Measurements from ENCODE around the gene NMNAT1.
"Not testable (repeated sequence)": the region's sequence is repeated elsewhere in the genome, so short reads cannot be mapped to it uniquely, and the experiment has no call there.

Gene NMNAT1

DNA sequence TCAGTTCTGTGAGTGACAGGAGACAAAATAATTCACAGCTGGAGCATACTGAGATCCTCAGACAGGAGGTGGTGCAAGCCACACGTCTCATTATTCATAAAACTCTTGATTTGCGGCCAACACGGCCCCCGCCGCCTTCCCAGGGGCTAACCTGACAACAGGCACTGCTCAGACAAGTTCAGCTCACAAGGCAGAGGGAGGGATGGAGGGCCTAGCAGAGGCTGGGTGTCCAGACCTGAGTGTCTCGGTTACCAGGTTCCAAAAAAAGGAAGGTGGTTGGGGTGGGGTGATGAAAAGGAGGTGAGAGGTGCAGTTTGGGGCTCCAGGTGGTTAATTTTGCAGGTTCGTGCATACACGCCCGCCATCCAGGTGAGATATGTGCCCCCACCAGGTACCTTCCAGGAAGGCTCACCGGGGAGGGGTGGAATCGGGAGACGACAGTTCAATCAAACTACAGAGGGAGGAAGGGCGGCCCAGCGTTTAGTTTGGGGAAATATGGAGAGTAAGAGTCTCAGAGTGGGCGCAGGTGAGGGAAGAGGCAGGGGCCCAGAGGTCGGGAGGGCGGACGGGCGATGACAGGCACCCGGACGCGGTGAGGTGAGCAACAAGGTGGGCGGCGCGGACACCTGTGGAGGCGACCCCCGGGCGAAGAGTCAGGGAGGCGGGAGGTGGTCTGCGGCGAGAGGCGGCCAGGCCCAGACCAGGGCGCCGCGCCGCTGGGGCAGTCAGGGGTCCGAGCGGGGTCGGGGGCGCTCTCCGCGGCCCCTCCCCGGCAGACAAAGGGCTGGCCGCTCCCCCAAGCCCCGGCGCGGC is 33.8 kb upstream of the NMNAT1 start:
- no peaks in the 10 kb centered on the region for H3K9me3 Mint-ChIP-seq
- H3K4me3 Mint-ChIP-seq = peak overlapping the region; percentile 92 to 98
- peaks cover 9% of the 10 kb centered on the region for H3K36me3 Mint-ChIP-seq (ENCODE audit: insufficient read depth)
- peaks cover 32 to 36% of the 10 kb centered on the region in 2 donors for H3K4me1 Mint-ChIP-seq (ENCODE audit: low read depth in 2 of 2)
- DNase-seq (peak in 2 of 3 experiments; percentile 11 to 21), ATAC-seq (replicated peaks) (no peak)
- no peaks in the 10 kb centered on the region for H3K27me3 Mint-ChIP-seq
- peak overlapping the region; percentile 86 to 91 for H3K27ac Mint-ChIP-seq

DNA sequence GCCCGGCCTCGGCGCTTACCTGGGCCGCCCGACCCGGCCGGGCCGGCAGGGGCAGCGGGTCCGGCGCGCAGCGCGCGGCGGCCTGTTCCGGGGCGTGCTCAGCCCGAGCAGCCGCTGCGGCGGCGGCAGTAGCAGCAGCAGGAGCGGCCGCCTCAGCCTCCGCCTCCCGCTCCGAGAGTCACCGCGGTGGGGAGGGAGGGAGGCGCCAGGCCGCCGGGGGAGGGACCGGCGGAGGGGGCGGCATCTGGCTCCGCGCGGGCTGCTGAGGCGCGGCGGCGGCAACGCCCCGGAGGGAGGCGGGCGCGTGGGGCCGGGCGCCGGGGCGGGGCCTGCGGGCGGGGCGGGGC is 33.2 kb upstream of the NMNAT1 start, which contains the start of gene CTNNBIP1:
Gene CTNNBIP1, minus strand, starts transcription at position 194 of the 347 bp plus-strand sequence. CDS start 38,205 bp downstream, outside the sequence.
- Mint-ChIP-seq H3K27ac (peak within 1 kb of the TSS; percentile 91 to 93), H3K27me3 (no peaks in the 10 kb centered on the region), H3K9me3 (no peaks in the 10 kb centered on the region), H3K4me3 (peak within 1 kb of the TSS; percentile 92 to 98), H3K36me3 (ENCODE audit: insufficient read depth) (peaks cover 9% of the 10 kb centered on the region), H3K4me1 (ENCODE audit: low read depth in 2 of 2) (peaks cover 32 to 36% of the 10 kb centered on the region in 2 donors)
- ATAC-seq (replicated peaks) = peak; percentile 75
- no peak for DNase-seq

DNA sequence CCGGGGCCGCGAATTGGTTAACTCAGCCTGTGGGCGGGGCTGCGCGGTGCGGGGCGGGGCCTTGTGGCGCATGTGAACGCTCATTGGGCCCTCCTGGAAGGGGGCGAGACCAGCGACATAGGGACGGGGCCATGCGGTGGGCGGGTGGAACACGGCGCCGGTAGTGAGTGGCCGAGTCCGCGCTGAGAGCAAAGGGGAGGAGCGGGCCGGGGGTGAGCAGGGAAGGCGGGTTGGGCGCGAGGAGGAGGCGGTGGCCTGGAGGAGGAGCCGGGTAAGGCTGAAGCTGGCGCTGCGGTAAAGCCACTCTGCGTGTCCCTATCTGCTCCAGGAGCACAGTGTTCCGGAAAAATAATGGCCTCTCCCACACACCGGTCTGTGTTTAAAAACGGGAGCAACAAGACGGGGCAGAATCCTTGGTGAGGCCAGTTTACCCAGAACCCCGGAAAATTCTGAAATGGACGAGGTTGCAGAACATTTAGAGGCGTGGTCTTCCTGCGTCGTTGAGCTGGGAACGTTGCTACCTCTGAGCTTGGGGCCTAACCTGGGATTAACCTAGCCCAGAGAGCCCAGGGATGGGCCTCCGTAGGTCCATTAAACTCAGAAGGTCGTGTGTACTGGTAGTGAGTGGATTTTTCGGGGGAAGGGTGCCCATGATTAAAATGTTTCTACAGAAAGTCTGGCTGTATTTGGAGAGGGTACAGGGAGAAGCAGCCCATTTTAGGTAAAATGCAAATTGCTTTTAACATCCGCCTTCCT is 32.7 kb upstream of the NMNAT1 start:
- H3K36me3 Mint-ChIP-seq (ENCODE audit: insufficient read depth) = peaks cover 9% of the 10 kb centered on the region
- DNase-seq (peak; percentile 100), ATAC-seq (replicated peaks) (peak; percentile 90)
- H3K9me3 Mint-ChIP-seq = no peaks in the 10 kb centered on the region
- peak overlapping the region; percentile 89 to 93 for H3K4me3 Mint-ChIP-seq
- H3K4me1 Mint-ChIP-seq (ENCODE audit: low read depth in 2 of 2) = peaks cover 32 to 34% of the 10 kb centered on the region in 2 donors
- H3K27me3 Mint-ChIP-seq = no peaks in the 10 kb centered on the region
- peak overlapping the region; percentile 86 to 93 for H3K27ac Mint-ChIP-seq

DNA sequence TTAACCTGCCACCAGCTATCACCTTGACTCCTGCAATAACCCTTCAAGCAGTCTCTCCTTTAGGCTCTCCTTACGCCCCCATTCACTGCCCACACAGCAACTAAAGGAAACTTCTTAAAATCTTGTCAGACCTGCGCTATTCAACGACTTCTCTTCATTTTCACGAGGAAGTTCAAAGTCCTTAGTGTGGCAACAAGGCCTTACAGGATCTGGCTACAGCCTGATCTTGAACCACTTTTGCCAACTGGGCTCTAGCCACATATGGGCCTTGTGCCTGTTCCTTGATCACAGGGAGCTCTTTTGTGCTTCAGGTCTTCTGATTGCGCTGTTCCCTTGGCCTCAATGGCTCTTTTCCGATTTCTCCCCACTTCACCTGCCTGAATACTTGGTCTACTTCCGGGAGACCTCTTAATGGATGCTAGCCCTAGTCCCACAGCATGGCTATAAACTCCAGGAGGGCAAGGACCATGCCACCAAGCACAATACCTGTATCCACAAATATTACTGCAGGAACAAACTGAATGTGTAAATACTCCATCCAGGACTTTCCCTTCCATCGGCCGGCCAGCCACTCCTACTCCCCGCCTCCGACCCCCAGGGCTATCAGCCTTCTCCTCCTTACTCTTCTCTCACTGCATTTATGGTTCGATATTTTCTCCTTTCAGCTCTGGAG is 30.9 kb upstream of the NMNAT1 start:
- Mint-ChIP-seq H3K4me3 (peak overlapping the region; percentile 34 to 36), H3K4me1 (ENCODE audit: low read depth in 2 of 2) (peaks cover 29 to 32% of the 10 kb centered on the region in 2 donors), H3K27me3 (no peaks in the 10 kb centered on the region), H3K36me3 (ENCODE audit: insufficient read depth) (peaks cover 9% of the 10 kb centered on the region), H3K27ac (peak overlapping the region in 1 of 2 donors; percentile 93), H3K9me3 (no peaks in the 10 kb centered on the region)
- DNase-seq (no peak), ATAC-seq (replicated peaks) (no peak)

DNA sequence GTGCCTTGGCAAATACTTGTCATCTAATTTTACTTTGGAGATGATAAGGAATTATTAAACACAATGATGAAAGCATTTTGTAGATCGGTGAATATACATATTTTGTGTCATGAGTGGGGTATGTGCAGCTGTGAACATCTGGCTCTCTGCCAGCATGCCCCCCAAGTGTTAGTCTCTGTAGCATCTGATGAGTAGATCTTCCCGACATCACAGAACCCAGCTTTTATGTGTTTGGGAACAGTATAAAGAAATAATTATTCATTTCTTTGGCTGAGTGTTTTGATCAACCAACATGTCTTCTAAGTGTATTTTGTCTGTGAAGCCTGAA is 28.7 kb upstream of the NMNAT1 start:
- H3K9me3 Mint-ChIP-seq = no peaks in the 10 kb centered on the region
- peaks cover 13 to 14% of the 10 kb centered on the region in 2 donors for H3K4me1 Mint-ChIP-seq (ENCODE audit: low read depth in 2 of 2)
- ATAC-seq (replicated peaks) (no peak), DNase-seq (no peak)
- H3K4me3 Mint-ChIP-seq = no peak overlapping the region
- H3K27ac Mint-ChIP-seq = no peak overlapping the region
- H3K36me3 Mint-ChIP-seq (ENCODE audit: insufficient read depth) = peaks cover 6% of the 10 kb centered on the region
- no peaks in the 10 kb centered on the region for H3K27me3 Mint-ChIP-seq

DNA sequence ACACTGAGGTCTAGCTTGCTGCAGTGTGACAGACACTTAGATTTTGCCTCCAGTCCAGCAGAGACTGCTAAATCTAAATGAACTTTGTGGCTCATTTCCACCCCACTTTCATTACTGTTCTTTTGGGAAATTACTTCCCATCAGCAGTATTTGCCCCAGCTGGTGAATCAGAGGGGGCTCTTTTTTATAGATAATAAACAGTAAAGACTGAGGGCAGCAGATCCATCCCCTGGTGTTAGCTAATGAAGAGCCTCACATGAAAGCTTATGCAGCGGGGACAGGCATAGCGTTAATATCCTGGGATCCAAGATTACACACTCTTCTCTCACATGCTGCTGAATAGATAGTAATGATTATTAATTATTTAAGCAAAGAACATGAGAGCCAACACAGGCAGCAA is 26.8 kb upstream of the NMNAT1 start:
- H3K4me1 Mint-ChIP-seq (ENCODE audit: low read depth in 2 of 2) = peaks cover 5 to 7% of the 10 kb centered on the region in 2 donors
- H3K27me3 Mint-ChIP-seq = no peaks in the 10 kb centered on the region
- no peak overlapping the region for H3K4me3 Mint-ChIP-seq
- no peaks in the 10 kb centered on the region for H3K36me3 Mint-ChIP-seq (ENCODE audit: insufficient read depth)
- DNase-seq (no peak), ATAC-seq (replicated peaks) (no peak)
- no peak overlapping the region for H3K27ac Mint-ChIP-seq
- no peaks in the 10 kb centered on the region for H3K9me3 Mint-ChIP-seq

DNA sequence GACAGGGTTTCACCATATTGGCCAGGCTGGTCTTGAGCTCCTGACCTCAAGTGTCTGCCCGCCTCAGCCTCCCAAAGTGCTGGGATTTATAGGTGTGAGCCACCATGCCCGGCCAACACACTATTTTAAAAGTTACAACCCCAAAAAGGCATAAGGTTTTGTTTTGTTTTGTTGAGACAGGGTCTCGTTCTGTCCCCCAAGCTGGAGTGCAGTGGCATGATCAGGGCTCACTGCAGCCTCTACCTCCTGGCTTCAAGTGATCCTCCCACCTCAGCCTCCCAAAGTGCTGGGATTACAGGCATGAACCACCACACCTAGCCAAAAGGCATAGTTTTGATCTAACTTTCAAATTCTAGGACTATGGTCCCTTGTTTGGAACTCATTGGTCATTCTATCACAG is 25.8 kb upstream of the NMNAT1 start:
- H3K4me1 Mint-ChIP-seq (ENCODE audit: low read depth in 2 of 2); H3K27ac Mint-ChIP-seq: not testable (repeated sequence)

DNA sequence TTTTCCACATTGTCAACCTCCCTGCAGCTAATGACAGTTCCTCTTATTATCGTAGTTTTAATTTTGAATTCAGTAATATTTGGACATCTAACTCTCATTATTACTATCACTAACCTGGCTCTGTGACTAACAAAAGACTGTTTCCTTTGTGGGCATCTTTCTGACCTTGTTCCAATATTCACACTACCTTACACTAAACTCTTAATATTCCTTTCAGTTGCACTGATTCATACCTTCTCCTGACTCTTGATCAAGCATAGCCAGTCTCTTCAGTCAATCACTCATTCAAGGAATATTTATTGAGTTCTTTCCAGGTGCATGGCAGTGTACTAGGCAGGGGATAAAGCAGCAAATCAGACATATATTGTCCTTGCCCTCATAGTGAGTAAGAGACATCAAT is 25.4 kb upstream of the NMNAT1 start:
- no peak for DNase-seq
- no peak for ATAC-seq (replicated peaks)
- H3K4me1 Mint-ChIP-seq (ENCODE audit: low read depth in 2 of 2) = no peaks in the 10 kb centered on the region
- no peak overlapping the region for H3K27ac Mint-ChIP-seq
- H3K36me3 Mint-ChIP-seq (ENCODE audit: insufficient read depth) = no peaks in the 10 kb centered on the region
- H3K27me3 Mint-ChIP-seq = no peaks in the 10 kb centered on the region
- H3K4me3 Mint-ChIP-seq = no peak overlapping the region
- H3K9me3 Mint-ChIP-seq = no peaks in the 10 kb centered on the region

More for the DNA sequence above, 25.8 kb upstream of the NMNAT1 start:
- not testable (repeated sequence) for ATAC-seq (replicated peaks); H3K4me3 Mint-ChIP-seq; DNase-seq; H3K36me3 Mint-ChIP-seq (ENCODE audit: insufficient read depth); H3K27me3 Mint-ChIP-seq; H3K9me3 Mint-ChIP-seq

DNA sequence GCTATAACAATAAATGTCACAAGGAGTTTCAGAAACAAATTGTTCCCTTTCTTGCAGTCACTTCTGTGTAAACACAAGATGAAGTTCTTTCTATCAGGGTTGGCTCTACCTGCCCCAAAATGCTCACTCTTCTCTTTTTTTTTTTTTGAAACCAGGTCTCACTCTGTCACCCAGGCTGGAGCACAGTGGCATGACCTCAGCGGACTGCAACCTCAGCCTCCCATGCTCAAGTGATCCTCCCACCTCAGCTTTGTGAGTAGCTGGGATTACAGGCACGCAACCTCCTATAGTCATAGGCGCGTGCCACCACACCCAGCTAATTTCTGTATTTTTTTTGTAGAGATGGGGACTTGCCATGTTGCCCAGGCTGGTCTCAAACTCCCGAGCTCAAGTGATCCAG is 22.7 kb upstream of the NMNAT1 start:
- ATAC-seq (replicated peaks) (no peak), DNase-seq (no peak)
- Mint-ChIP-seq H3K36me3 (ENCODE audit: insufficient read depth) (no peaks in the 10 kb centered on the region), H3K4me3 (no peak overlapping the region), H3K9me3 (no peaks in the 10 kb centered on the region), H3K4me1 (ENCODE audit: low read depth in 2 of 2) (no peaks in the 10 kb centered on the region), H3K27me3 (no peaks in the 10 kb centered on the region), H3K27ac (peak overlapping the region in 1 of 2 donors; percentile 38)

DNA sequence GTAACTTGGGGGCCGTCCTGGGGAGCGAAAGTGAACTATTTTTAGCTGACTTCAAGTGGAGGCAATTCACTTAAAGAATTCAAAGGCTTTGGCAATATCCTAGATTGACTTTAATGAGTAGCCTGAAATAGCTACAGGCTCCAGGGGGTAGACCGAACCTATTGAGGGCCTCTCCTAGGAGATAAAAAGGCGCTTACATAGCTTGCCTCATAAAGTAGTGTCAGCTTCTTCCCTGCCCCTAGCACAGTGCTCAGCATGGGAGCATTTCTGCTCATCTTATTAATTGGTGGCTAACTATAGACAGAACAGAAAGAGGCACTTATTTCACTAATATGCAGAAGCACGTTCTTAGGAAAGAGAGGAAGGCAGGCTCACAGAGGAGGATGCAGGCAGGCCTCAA is 20.9 kb upstream of the NMNAT1 start:
- peaks cover 5% of the 10 kb centered on the region for H3K36me3 Mint-ChIP-seq (ENCODE audit: insufficient read depth)
- ATAC-seq (replicated peaks) (no peak), DNase-seq (no peak)
- no peaks in the 10 kb centered on the region for H3K27me3 Mint-ChIP-seq
- no peak overlapping the region for H3K4me3 Mint-ChIP-seq
- H3K27ac Mint-ChIP-seq = no peak overlapping the region
- H3K4me1 Mint-ChIP-seq (ENCODE audit: low read depth in 2 of 2) = no peaks in the 10 kb centered on the region
- H3K9me3 Mint-ChIP-seq = no peaks in the 10 kb centered on the region

DNA sequence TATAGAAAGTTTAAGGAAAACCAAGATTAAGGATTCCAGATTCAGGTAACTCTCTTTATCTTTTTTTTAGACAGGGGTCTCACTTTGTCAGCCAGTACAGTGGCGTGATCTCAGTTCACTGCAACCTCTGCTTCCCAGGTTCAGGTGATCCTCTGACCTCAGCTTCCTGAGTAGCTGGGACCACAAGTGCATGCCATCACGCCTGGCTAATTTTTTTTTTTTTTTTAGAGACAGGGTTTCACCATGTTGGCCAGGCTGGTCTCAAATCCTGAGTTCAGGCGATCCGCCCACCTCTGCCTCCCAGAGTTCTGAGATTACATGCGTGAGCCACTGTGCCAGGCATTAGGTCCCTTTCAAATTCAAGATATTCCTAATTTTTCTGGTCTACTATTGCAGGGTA is 16.0 kb upstream of the NMNAT1 start:
- Mint-ChIP-seq H3K36me3 (ENCODE audit: insufficient read depth) (peaks cover 50% of the 10 kb centered on the region), H3K9me3 (no peaks in the 10 kb centered on the region), H3K27me3 (no peaks in the 10 kb centered on the region), H3K4me1 (ENCODE audit: low read depth in 2 of 2) (no peaks in the 10 kb centered on the region), H3K4me3 (no peak overlapping the region), H3K27ac (no peak overlapping the region)
- ATAC-seq (replicated peaks) (no peak), DNase-seq (no peak)

DNA sequence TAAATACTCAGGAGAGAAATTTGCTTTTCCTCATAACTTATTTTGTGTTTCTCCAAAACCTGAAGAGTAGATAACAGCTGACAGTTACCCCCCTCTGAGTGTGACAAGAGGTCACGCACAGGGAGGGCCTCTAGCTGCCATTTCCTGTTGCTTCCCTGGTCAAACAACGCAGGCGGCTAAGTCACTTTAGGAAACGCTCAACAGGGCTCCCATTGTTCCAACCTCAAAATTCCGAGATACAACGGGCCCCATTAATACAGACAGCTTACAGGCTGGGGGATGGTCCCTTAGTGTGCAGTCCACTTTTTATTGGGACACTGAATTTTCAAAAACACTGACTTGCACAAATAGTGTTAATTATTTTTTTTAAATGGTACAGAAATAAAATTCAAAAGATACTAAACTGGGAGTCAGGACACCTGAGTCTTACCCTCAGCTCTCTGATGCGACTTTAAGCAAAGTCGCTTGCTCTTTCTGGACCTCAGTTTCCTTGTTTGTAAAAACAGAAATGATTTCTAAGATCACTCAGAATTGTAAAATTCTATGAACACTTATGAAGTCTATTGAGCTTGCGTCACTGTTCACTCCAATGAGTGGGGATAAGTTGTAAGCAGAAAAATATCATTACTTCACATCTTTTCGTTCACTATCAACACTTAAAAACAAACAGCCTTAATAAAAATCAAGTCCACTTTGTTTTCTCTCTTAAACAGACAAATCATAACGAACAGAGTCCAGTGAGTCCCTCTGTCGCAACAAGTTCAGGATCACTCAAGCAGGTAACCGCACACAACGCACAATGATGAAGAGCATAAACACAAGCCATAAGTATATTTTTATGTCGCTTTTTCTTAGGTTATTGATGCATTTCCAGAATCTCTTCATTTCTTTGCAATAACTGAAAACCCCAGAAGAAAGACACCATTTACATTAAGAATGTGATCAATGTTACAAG is 13.6 kb upstream of the NMNAT1 start:
- no peak overlapping the region for H3K4me3 Mint-ChIP-seq
- DNase-seq = no peak
- no peak overlapping the region for H3K27ac Mint-ChIP-seq
- no peak for ATAC-seq (replicated peaks)
- H3K4me1 Mint-ChIP-seq (ENCODE audit: low read depth in 2 of 2) = no peaks in the 10 kb centered on the region
- peaks cover 73% of the 10 kb centered on the region for H3K36me3 Mint-ChIP-seq (ENCODE audit: insufficient read depth)
- no peaks in the 10 kb centered on the region for H3K9me3 Mint-ChIP-seq
- H3K27me3 Mint-ChIP-seq = no peaks in the 10 kb centered on the region
